NCI-H524 treated with DMSO at 0.1 percent for 48 hours (cell line): ENCODE results near the gene BRI3.
"Not testable (repeated sequence)": the region's sequence is repeated elsewhere in the genome, so short reads cannot be mapped to it uniquely, and the experiment has no call there.

Experiments used
- DNase-seq: peaks from one replicate; lab custom pipeline; 2025; lab: John Stamatoyannopoulos, UW

Gene BRI3

DNA sequence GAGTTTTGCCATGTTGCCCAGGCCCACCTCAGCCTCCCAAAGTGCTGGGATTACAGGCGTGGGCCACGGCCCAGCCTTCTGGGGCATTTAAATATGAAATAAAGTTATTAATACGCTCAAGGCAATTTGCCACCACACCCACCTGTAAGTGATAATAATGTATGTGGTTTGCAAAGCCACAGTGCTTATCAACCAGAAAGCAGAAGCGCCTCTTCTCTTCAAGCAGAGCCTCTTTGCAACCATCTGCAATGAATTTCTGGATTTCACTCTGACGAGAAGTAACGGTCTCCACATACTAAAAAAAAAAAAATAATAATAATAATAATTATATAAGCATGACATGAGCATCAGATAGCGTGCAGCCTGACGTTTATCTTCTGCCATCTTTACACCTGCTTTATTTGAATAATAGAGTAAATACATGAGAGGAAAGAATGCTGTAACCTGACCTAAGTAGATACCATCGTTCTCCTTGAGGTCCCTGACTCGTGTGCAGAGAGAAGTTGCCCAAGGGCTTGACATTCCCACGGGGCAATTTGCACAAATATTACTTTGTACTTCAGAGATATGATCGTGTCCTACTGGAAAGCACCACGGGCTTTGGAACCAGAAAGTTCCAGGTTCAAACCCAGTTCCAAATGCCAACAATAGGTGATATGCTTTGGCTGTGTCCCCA lies 34.0 kb downstream of the BRI3 start:
- no peak for DNase-seq

DNA sequence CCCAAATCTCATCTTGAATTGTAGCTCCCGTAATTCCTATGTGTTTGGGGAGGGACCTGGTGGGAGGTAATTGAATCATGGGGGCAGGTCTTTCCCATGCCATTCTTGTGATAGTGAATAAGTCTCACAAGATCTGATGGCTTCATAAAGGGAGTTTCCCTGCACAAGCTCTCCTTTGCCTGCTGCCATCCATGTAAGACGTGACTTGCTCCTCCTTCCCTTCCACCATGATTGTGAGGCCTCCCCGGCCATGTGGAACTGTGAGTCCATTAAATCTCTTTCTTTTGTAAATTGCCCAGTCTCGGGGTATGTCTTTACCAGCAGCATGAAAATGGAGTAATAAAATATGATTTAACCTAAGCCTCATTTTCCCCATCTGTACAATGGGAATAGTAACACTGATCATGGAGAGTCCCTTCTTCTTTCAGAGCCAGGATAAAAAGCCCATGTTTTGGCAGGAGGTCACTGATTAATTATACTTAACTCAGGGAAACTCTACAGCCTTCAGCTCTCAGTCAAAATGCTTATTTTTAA lies 34.6 kb downstream of the BRI3 start:
- not testable (repeated sequence) for DNase-seq

DNA sequence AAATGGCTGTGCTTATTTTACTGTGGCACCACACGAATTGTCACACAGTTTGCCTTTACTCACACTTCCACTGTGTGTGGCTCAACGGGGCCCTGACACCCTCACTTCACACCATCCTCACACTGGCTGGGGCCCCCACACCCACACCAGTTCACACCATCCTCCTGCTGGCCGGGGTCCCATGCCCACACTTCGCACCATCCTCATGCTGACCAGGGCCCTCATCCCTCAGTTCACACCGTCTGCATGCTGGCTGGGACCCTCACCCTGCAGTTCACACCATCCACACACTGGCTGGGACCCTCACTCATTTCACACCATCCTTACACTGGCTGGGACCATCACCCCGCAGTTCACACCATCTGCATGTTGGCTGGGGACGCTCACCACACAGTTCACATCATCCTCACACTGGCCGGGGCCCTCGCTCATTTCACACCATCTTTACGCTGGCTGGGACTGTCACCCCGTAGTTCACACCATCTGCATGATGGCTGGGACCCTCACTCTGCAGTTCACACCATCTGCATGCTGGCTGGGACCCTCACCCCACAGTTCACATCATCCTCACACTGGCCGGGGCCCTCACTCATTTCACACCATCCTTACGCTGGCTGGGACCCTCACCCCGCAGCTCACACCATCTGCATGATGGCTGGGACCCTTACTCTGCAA lies 36.0 kb downstream of the BRI3 start:
- DNase-seq = no peak

DNA sequence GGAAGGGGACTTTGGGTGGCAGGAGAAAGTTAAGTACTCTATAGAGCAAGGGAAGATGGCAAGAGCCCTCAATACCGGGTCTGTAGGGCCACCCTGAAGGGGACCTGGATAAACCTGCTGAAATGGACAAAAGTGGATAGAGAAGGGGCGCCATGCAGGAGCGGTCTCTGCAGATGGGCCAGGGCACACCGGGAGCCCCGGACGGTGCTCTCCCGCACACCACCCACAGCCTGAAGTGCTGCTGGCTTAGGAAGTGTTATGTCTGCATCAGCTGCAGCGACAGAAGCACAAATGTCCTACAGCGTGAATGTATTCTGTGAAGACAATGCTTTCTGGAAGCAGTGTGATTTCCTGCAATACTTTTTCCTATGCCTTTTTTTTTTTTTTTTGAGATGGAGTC lies 37.7 kb downstream of the BRI3 start:
- no peak for DNase-seq

DNA sequence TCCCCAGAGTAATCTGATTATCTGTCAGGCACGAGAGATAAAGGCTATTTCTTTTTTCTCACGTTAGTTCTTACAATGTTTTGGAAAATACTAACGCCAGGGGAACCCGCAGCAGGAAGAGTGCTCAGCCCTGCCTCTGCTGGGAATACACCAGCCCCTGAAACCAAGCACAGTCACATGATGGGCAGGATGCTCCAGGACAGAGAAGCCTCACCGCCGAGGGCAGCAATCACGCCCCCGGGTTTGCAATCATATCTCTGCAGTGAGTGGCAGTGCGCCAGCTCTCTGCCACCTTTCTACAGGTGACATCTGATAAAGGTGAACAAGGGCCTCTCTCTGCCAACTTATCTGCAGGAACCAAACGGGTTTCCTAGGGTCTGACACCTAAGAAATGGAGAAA lies 39.8 kb downstream of the BRI3 start:
- no peak for DNase-seq

DNA sequence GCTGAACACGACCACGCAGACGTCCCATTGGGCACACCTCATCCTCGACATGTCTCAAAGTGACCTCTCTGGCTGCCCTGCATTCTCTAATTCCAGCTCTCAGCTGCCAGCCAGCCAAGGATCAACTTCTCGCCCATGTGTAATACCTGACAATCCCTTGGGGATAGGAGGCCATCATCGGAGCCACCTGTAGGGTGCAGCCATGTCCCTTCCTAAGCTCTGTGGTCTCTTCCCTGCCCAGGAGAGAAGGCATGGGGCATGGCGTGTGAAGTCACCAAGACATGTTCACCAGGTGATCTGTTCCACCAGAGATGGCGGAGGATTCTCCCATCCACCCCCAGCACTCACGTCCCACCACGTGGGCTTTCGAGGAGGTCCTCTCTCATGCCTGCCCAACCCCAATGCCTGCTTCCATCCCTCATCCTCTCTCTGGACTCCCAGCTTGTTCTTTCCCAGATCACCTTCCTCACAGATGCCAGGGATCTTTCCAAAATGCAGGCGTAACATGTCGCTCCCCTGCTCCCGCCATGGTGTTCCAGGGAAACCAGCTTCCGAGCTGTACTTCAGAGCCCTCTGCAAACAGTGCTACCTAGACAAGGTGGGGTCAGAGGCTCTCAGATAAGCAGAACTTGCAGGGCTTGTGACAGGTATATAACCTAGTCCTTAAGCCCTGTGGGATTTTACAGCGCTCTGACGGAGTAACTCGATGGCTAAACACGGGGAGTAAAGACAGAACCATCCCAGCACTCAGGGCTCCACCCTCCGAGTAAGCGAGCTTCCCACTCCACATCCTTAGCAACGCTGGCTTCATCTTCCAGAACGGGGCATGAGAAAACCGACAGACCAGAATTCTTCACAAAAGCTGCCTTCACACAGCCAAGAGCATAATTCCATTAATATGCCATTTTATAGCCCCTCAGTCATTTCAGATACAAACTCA lies 41.1 kb downstream of the BRI3 start:
- no peak for DNase-seq

DNA sequence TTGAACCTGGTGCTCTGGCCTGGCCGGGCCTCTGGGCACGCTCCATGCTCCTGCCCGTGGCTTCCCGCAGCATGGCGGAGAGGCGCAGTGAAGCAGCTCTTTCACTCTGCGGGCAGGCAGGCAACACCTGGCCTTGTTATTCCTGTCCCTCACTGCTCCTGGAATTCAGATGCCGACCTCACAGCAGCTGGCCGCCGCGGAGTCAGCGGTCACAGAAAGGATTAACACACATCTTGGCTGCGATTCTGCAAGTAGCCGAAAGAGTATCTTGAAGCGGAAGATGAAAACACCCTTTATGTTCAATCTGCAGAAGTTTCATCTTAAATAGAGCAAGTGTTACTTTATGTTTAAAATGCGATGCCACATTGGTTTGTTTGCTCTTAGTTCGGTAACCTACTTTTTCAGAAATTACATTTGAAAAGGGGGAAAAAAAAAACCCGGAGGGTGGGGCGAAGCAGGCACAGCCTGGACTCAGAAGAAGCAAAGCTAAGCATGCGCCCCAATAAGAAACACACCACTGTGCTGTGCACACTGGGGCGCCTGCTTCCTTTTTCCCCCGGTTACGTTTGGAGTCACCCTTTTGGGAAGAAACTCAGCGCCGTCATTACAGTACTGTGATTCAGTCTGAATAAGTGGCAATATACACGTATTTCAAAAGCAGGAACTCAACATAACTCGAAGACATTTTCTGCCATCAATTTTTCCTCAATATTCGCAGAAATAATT lies 42.3 kb downstream of the BRI3 start:
- DNase-seq = no peak

DNA sequence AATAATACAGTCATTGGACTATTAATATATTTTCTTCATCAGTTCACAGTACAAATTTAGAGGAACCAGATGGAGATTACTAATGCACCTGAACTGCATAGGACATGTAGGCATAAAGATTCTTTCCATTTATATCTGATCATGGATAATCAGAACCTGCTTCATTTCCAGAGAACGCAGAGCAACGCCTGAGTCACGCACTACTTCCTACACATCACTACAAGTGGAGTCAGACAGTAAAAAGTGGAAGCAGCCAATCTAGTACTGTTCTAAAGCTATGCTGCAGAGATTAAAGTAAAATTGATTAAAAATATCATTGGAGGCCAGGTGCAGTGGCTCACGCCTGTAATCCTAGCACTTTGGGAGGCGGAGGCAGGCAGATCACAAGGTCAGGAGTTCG lies 43.3 kb downstream of the BRI3 start:
- no peak for DNase-seq

DNA sequence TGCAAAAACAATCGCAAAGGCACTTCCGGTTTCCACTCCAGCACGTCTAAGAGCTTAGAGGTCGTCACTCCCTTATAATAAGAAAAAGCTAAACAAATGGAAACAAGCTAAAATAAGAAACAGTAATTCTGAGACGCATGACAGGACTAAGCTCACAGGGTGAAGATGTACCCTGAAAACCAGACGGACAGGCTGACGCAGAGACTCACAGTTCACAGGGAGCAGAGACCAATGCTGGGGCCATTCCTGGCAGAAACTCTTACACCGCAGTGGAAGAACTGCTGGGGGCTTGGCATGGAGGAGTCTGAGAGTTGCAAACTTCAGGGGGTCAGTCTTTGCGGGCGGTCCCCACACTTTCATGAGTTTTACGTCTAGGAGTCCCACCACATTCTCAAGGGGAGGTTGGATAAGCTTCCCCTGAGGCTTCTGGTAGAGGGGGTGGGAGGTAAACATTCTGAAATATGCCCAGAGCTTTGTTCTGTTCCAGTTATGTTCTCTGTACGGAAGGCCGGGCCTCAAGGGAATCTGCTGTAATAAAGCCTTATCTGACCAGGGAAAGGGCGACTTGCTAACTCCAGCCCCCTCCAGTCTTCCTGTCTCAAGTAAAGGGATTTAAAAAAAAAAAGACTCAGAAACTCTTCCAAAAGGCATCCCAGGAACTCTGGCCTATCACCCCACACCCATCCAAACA lies 47.8 kb downstream of the BRI3 start:
- no peak for DNase-seq

DNA sequence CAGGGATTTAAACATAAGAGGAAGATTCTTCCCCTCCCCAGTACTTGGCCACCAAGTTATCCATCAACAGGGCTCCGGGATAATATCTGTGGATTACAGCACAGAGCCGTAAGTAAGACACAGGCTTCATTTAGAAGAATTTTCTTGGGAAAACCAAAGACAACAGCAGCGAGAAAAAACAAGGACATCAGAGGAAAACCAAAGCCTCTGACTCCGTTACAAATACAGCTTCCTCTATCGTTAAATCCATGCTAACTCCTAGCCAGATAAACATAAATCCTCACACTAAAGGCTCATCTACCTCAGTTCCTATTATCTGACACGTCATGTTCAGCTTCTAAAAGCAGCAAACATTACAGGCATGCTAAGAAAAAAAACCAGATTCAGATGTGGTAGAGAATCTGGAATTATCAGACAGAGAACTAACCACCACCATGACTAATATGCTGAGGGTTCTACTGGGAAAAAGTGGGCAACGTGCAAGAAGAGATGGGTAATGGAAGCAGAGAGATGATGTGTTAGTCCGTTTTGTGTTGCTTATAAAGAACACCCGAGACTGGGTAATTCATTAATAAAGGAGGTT lies 48.4 kb downstream of the BRI3 start:
- no peak for DNase-seq

DNA sequence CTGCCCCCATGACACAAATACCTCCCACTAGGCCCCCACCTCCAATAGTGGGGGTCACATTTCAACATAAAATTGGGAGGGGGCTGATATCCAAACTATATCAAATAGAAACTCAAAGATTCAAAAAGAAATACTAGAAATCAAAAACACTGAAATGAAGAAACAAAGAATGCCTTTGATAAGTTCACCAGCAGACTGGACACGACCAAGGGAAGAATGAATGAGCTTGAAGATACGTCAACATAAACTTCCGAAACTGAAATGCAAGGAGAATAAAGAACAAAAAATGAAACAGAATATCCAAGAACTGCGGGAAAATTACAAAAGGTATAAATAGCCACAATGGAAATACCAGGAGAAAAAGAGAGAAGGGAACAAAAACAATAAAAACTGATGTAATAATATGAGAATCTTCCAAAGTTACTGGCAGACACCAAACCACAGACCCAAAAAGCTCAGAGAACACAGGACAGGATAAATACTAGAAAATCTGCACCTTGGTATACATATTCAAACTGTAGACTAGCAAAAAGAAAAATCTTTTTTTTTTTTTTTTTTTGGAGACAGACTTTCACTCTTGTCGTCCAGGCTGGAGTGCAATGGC lies 49.5 kb downstream of the BRI3 start:
- DNase-seq = no peak

DNA sequence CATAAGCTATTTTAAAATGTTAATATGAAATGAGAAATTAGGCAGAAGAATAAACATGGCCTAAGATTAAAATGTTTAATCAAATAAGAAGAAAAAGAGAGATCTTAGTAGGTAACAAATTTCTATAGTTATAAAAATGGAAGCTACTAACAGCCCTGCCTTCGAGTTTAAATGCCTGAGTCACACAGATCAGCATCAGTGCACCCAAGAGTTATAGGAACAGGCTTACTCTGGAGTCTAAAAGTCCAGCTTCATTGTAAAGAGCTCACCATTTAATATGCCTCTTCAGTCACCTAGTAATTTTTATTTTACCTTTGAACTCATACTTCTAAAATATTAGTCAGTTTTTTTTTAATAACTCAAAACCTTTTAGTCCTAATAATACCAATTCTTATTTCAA lies 52.6 kb downstream of the BRI3 start:
- no peak for DNase-seq

DNA sequence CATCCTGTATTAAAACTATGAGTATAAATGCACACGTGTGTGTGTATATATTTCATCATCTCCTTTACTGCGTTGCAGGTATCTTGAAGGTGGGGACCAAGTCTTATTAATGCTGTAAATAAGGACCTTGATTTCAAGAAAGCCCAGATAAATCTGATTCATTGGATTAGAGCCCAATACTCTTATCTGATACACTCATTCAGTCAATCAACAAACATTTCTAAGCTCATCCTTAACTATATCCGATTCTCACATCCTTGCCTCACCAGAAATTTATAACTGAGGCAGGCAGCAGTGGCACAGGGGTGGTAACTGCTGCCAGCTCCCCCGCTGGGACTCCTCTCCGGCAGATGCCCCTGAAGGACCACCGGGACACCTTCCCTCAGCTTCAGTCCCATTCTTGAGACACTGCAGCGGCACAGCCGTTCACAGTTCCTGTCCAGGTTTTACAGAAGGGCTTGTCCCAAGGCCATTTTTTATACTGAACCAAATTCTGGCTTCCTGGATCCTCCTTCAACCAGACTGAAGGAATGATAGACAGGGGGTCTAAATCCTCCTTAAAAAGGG lies 54.0 kb downstream of the BRI3 start:
- DNase-seq = no peak

DNA sequence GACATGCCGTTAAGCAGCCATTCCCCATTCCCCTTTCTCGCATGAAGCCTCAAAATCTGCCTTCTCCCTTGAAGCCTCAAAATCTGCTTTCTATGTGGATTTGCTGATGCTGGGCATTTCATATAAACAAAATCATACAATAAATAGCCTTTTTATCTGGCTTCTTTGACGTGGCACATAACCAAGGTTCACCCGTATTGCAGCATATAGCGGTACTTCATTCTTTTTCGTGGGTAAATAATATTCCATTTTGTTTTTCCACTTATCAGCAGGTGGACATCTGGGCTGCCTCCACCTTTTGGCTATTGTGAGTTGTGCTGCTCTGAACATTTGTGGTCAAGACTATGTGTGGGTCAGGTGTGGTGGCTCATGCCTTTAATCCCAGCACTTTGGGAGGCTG lies 57.0 kb downstream of the BRI3 start:
- no peak for DNase-seq

DNA sequence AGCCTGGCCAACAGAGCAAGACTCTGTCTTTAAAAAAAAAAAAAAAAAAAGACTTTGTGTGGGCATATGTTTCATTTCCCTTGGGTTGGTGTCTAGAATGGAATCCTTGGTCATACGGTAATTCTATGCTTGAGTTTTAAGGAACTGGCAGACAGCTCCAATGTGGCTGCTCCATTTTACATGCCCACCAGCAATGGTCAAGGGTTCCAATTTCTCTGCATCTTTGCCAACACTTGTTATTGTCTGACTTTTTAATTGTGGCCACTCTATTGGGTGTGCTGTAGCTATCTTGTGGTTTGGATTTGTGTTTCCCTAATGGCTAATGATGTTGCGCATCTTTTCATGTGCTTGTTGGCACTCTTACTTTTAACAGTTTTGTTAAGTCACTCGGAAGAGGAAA lies 57.6 kb downstream of the BRI3 start:
- DNase-seq = no peak

DNA sequence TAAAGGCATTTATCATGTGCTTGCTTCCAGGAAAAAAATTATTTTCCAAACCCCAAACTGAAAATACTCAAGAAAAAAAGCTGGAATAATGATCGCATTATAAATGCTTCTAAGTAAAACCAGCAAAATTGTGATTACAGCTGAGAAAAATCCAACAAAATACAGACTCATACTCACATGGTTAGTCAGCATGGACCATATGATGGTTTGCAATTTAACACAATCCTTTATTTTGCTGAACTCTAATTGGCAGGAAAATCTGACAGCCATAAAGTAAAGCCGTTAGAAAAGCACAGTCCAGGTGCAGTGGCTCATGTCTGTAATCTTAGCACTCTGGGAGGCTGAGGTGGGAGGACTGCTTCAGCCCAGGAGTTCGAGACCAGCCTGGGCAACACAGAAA lies 59.6 kb downstream of the BRI3 start:
- no peak for DNase-seq
